ENCODE measurements around the gene TRPM3. TPM values are rescaled to one million over a fixed set of nuclear protein-coding genes. Genes with fewer than 3 reads are reported as not detected.
"Not testable (repeated sequence)": the region's sequence is repeated elsewhere in the genome, so short reads cannot be mapped to it uniquely, and the experiment has no call there.

The TRPM3 gene
- total and polyA plus RNA-seq, 2 donors (not counting 1 experiment from before 2014, with no cell fraction given) = not detected

- no peak for DNase-seq
- no peaks in the 10 kb centered on the region for H3K36me3 ChIP-seq (replicated peaks in 1 of 2; ENCODE audit: control extremely low read depth in 1 of 2, control insufficient read depth in 1 of 2, extremely low read depth in 1 of 2, insufficient read depth in 2 of 2, low read length in 1 of 2)
- H4K20me1 ChIP-seq (ENCODE audit: control insufficient read depth, insufficient read depth, low read length, poor library complexity, severe bottlenecking) = no peaks in the 10 kb centered on the region
- no peak for TF ChIP-seq EZH2 (IDR thresholded peaks at IDR 0.05; ENCODE audit: borderline replicate concordance, insufficient read depth, low read depth, low read length, poor library complexity, severe bottlenecking)
- TF ChIP-seq, protein P1, sequence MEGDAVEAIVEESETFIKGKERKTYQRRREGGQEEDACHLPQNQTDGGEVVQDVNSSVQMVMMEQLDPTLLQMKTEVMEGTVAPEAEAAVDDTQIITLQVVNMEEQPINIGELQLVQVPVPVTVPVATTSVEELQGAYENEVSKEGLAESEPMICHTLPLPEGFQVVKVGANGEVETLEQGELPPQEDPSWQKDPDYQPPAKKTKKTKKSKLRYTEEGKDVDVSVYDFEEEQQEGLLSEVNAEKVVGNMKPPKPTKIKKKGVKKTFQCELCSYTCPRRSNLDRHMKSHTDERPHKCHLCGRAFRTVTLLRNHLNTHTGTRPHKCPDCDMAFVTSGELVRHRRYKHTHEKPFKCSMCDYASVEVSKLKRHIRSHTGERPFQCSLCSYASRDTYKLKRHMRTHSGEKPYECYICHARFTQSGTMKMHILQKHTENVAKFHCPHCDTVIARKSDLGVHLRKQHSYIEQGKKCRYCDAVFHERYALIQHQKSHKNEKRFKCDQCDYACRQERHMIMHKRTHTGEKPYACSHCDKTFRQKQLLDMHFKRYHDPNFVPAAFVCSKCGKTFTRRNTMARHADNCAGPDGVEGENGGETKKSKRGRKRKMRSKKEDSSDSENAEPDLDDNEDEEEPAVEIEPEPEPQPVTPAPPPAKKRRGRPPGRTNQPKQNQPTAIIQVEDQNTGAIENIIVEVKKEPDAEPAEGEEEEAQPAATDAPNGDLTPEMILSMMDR (IDR thresholded peaks at IDR 0.05) = no peak
- WGBS (ENCODE audit: insufficient coverage) = no CpG with 5 or more reads among the region's 1 CpG
- Mint-ChIP-seq H3K27me3 (no peaks in the 10 kb centered on the region), H3K4me1 (no peaks in the 10 kb centered on the region), H3K9me3 (ENCODE audit: insufficient read depth) (peaks cover 2% of the 10 kb centered on the region), H3K27ac (no peak overlapping the region), H3K4me3 (no peak overlapping the region)
- no peaks in the 10 kb centered on the region for H3K9me3 ChIP-seq (ENCODE audit: control extremely low read depth in 1 of 3, control insufficient read depth in 2 of 3, insufficient read depth in 1 of 3, low read length in 2 of 3)
- no peak overlapping the region for H3K9ac ChIP-seq (ENCODE audit: low read length)
- no peak overlapping the region for H2AFZ ChIP-seq (ENCODE audit: insufficient read depth, low read depth, low read length, poor library complexity, severe bottlenecking)
- no peak overlapping the region for H3K4me3 ChIP-seq (ENCODE audit: control extremely low read depth in 1 of 5, extremely low read depth in 1 of 5, insufficient read depth in 1 of 5, low read depth in 2 of 5, low read length in 4 of 5)
- CTCF ChIA-PET = no interaction called here
- H3K4me2 ChIP-seq (replicated peaks; ENCODE audit: low read depth, low read length, poor library complexity, severe bottlenecking) = no peak overlapping the region
- POLR2A ChIA-PET = no interaction called here
- ATAC-seq (ENCODE audit: low read depth) = no peak
- no peaks in the 10 kb centered on the region for H3K79me2 ChIP-seq (ENCODE audit: control insufficient read depth, insufficient read depth, low read length)
- no peaks in the 10 kb centered on the region for H3K4me1 ChIP-seq (ENCODE audit: control insufficient read depth in 2 of 2, insufficient read depth in 2 of 2, low read length in 2 of 2)
- no peak overlapping the region for H3K27ac ChIP-seq (ENCODE audit: low read length in 2 of 2)
- intact Hi-C loops (cut with micrococcal nuclease) = no loop called here
- no peaks in the 10 kb centered on the region for H3K27me3 ChIP-seq (replicated peaks in 1 of 4; ENCODE audit: control extremely low read depth in 1 of 4, control insufficient read depth in 3 of 4, insufficient read depth in 4 of 4, low read length in 3 of 4)
Measured at GRCh38 chr9:70746316-70746715, 375.1 kb downstream of the TRPM3 start.

DNA sequence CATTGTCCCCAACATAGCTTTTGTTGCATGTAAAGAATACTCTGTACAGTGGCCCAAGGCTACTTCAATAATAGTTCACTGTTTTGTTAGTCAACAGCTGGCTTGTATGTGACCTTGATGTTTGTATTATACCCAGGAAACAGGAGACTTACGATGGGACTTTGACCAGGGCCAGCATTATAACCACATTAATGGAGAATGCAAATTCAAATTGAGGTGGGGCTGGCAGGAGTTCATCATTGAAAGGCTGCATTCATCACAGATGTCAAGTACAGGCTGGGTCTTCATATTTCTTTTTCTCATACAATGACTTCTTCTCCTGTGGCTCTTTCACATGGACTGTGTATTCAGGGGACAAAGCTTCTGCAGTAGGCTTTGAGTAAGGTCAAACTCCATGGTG is 396.6 kb downstream of the TRPM3 start:
- H3K36me3 ChIP-seq (replicated peaks in 1 of 2; ENCODE audit: control extremely low read depth in 1 of 2, control insufficient read depth in 1 of 2, extremely low read depth in 1 of 2, insufficient read depth in 2 of 2, low read length in 1 of 2); H3K9me3 Mint-ChIP-seq (ENCODE audit: insufficient read depth); ATAC-seq (ENCODE audit: low read depth); H3K27ac ChIP-seq (ENCODE audit: low read length in 2 of 2); H3K4me1 Mint-ChIP-seq; H3K27me3 ChIP-seq (replicated peaks in 1 of 4; ENCODE audit: control extremely low read depth in 1 of 4, control insufficient read depth in 3 of 4, insufficient read depth in 4 of 4, low read length in 3 of 4); H3K79me2 ChIP-seq (ENCODE audit: control insufficient read depth, insufficient read depth, low read length); DNase-seq; H3K4me2 ChIP-seq (replicated peaks; ENCODE audit: low read depth, low read length, poor library complexity, severe bottlenecking); intact Hi-C loops (cut with micrococcal nuclease); H3K9ac ChIP-seq (ENCODE audit: low read length); H4K20me1 ChIP-seq (ENCODE audit: control insufficient read depth, insufficient read depth, low read length, poor library complexity, severe bottlenecking); H2AFZ ChIP-seq (ENCODE audit: insufficient read depth, low read depth, low read length, poor library complexity, severe bottlenecking); H3K4me3 Mint-ChIP-seq; H3K27ac Mint-ChIP-seq; POLR2A ChIA-PET; CTCF ChIA-PET; H3K4me1 ChIP-seq (ENCODE audit: control insufficient read depth in 2 of 2, insufficient read depth in 2 of 2, low read length in 2 of 2); H3K27me3 Mint-ChIP-seq; H3K9me3 ChIP-seq (ENCODE audit: control extremely low read depth in 1 of 3, control insufficient read depth in 2 of 3, insufficient read depth in 1 of 3, low read length in 2 of 3); H3K4me3 ChIP-seq (ENCODE audit: control extremely low read depth in 1 of 5, extremely low read depth in 1 of 5, insufficient read depth in 1 of 5, low read depth in 2 of 5, low read length in 4 of 5): not testable (repeated sequence)
- no CpG with 5 or more reads among the region's 1 CpG for WGBS (ENCODE audit: insufficient coverage)

DNA sequence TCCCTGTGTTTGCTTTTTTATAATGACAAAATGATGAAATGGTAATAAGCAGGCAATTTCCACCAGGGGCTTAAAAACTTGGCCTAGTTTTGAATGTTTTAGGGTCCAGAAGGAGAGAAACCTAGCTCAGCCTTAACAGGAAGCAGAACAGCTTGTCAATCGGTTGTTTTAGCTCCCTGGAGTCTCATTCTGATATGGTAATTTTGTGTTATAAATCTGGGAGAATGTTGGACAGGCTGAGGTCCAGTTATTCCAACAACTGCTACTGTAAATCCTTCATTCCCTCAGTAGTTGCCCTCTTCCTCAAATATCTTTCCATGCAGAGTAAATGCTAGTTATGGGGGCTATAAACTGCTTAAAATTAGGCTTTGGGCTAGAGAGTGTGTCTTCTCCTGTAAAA is 397.4 kb downstream of the TRPM3 start:
- H2AFZ ChIP-seq (ENCODE audit: insufficient read depth, low read depth, low read length, poor library complexity, severe bottlenecking); H3K4me3 ChIP-seq (ENCODE audit: control extremely low read depth in 1 of 5, extremely low read depth in 1 of 5, insufficient read depth in 1 of 5, low read depth in 2 of 5, low read length in 4 of 5); H3K27ac Mint-ChIP-seq; H4K20me1 ChIP-seq (ENCODE audit: control insufficient read depth, insufficient read depth, low read length, poor library complexity, severe bottlenecking); H3K79me2 ChIP-seq (ENCODE audit: control insufficient read depth, insufficient read depth, low read length); intact Hi-C loops (cut with micrococcal nuclease); H3K4me2 ChIP-seq (replicated peaks; ENCODE audit: low read depth, low read length, poor library complexity, severe bottlenecking); H3K9me3 ChIP-seq (ENCODE audit: control extremely low read depth in 1 of 3, control insufficient read depth in 2 of 3, insufficient read depth in 1 of 3, low read length in 2 of 3); H3K36me3 ChIP-seq (replicated peaks in 1 of 2; ENCODE audit: control extremely low read depth in 1 of 2, control insufficient read depth in 1 of 2, extremely low read depth in 1 of 2, insufficient read depth in 2 of 2, low read length in 1 of 2); POLR2A ChIA-PET; H3K4me1 Mint-ChIP-seq; H3K4me3 Mint-ChIP-seq; ATAC-seq (ENCODE audit: low read depth); H3K27ac ChIP-seq (ENCODE audit: low read length in 2 of 2); H3K9ac ChIP-seq (ENCODE audit: low read length); H3K27me3 ChIP-seq (replicated peaks in 1 of 4; ENCODE audit: control extremely low read depth in 1 of 4, control insufficient read depth in 3 of 4, insufficient read depth in 4 of 4, low read length in 3 of 4); H3K27me3 Mint-ChIP-seq; DNase-seq; H3K9me3 Mint-ChIP-seq (ENCODE audit: insufficient read depth); CTCF ChIA-PET; H3K4me1 ChIP-seq (ENCODE audit: control insufficient read depth in 2 of 2, insufficient read depth in 2 of 2, low read length in 2 of 2): not testable (repeated sequence)
- WGBS (ENCODE audit: insufficient coverage) = no CpG with 5 or more reads among the region's 1 CpG
